GM12878 (cell line): ENCODE data around the gene CNN1. TPM values are rescaled to one million over a fixed set of nuclear protein-coding genes. Genes with fewer than 3 reads are reported as not detected.

ENCODE experiments used
- microRNA-seq: library from miRNA; unstranded; fragments of <30 nt; microRNA quantifications from one replicate; pipeline ENCODE4, GENCODE V29; 2018
- polyA plus RNA-seq, 11 experiments: library from polyadenylated mRNA; depleted of rRNA in 4 of 11; unstranded in 6 of 11; stranded (reverse) in 5 of 11; fragments of >200 nt; fragmentation: Nextera tagmentation in 4 of 11; fragmentation: Illumina TruSeq in 1 of 11; extraction: Ambion mirVana in 4 of 11; extraction: Trizol in 1 of 11; gene quantifications; 1 replicate in 1 of 11; 2 replicates in 10 of 11; pipeline versions ENCODE4 v1.2.1 to v1.2.3, GENCODE V29; 2011 to 2016; ENCODE audit warnings: inconsistent platforms in 2 of 11, missing spikeins in 2 of 11, low read depth in 1 of 11
- small RNA-seq: library from RNA; depleted of rRNA; stranded (forward); fragments of <200 nt; gene quantifications from one replicate; pipeline ENCODE3, GENCODE V24; 2014
- total RNA-seq, 4 experiments: library from RNA; depleted of rRNA in 3 of 4; stranded (reverse); fragments of >200 nt in 3 of 4; fragmentation: Illumina TruSeq in 1 of 4; extraction: Trizol in 1 of 4; gene quantifications; 2 replicates each; pipeline versions ENCODE4 v1.2.1 to v1.2.3, GENCODE V29; 2013 to 2021

The CNN1 gene
- total and polyA plus RNA-seq, 10 of the 15 experiments (the other 5 are each of a cell fraction or from before 2014, with no cell fraction given) = 0.03 to 0.58 (median 0.22) TPM; not detected in 1

Small RNA genes lying within 50 kb of the gene (microRNA-seq; reads per million reads assigned to microRNA genes)
- 6.6 reads per million, percentile 35 among the genes with 10 or more reads in this experiment for gene MIR7974

Small RNA genes lying within 50 kb of the gene (small RNA-seq; reads per million reads assigned to genes)
- gene MIR7974 = 452 reads per million, percentile 99 among the genes with 10 or more reads in this experiment
- gene RN7SL833P = not detected

Other genes with a start within 250 kb of the CNN1 start
Only the 7 nearest of the 18 such genes appear.
- 95.5 and 99.3 TPM in 2 replicates for gene PRKCSH, start 103.2 kb upstream of the CNN1 start, total RNA-seq (2014; rRNA removed)
- 37.9 and 40.5 TPM in 2 replicates for gene PRKCSH, start 103.2 kb upstream of the CNN1 start, total RNA-seq (2014; rRNA removed; fragmentation: Illumina TruSeq; extraction: Trizol)
- 271 and 280 TPM in 2 replicates for gene PRKCSH, start 103.2 kb upstream of the CNN1 start, total RNA-seq (2021)
- gene PRKCSH, start 103.2 kb upstream of the CNN1 start, polyA plus RNA-seq (2011; rRNA removed) = 31.5 and 42.0 TPM in 2 replicates
- gene PRKCSH, start 103.2 kb upstream of the CNN1 start, polyA plus RNA-seq (2014; fragmentation: Illumina TruSeq; extraction: Trizol) = 60.5 and 97.4 TPM in 2 replicates
- gene PRKCSH, start 103.2 kb upstream of the CNN1 start, polyA plus RNA-seq (2014; fragmentation: Nextera tagmentation; extraction: Ambion mirVana) = 1 to 10 TPM; 1.1 to 5.2 TPM
- 110 and 125 TPM in 2 replicates for gene PRKCSH, start 103.2 kb upstream of the CNN1 start, polyA plus RNA-seq (2014; rRNA removed)
- gene PRKCSH, start 103.2 kb upstream of the CNN1 start, polyA plus RNA-seq (2016; fragmentation: Nextera tagmentation; extraction: Ambion mirVana) = 10 to 100 TPM; 42.0 to 46.1 TPM
- gene ELAVL3, start 57.8 kb upstream of the CNN1 start, total RNA-seq (2014; rRNA removed) = under 0.01 TPM in 1 of 2 replicates, not detected in the other
- not detected in 2 replicates for gene ELAVL3, start 57.8 kb upstream of the CNN1 start, total RNA-seq (2014; rRNA removed; fragmentation: Illumina TruSeq; extraction: Trizol)
- not detected in 2 replicates for gene ELAVL3, start 57.8 kb upstream of the CNN1 start, total RNA-seq (2021)
- not detected in 2 replicates for gene ELAVL3, start 57.8 kb upstream of the CNN1 start, polyA plus RNA-seq (2011; rRNA removed)
- gene ELAVL3, start 57.8 kb upstream of the CNN1 start, polyA plus RNA-seq (2014; fragmentation: Illumina TruSeq; extraction: Trizol) = 0.01 TPM in 1 of 2 replicates, not detected in the other
- gene ELAVL3, start 57.8 kb upstream of the CNN1 start, polyA plus RNA-seq (2014; fragmentation: Nextera tagmentation; extraction: Ambion mirVana) = not detected
- 0.06 TPM in 1 of 2 replicates, not detected in the other for gene ELAVL3, start 57.8 kb upstream of the CNN1 start, polyA plus RNA-seq (2014; rRNA removed)
- gene ELAVL3, start 57.8 kb upstream of the CNN1 start, polyA plus RNA-seq (2016; fragmentation: Nextera tagmentation; extraction: Ambion mirVana) = under 1 TPM in 1 of 2 experiments, not detected in 1; 0.05 TPM
- 6.8 and 7.2 TPM in 2 replicates for gene ZNF653, start 33.0 kb upstream of the CNN1 start, total RNA-seq (2014; rRNA removed)
- gene ZNF653, start 33.0 kb upstream of the CNN1 start, total RNA-seq (2014; rRNA removed; fragmentation: Illumina TruSeq; extraction: Trizol) = 4.3 and 5.2 TPM in 2 replicates
- 9.5 and 10.0 TPM in 2 replicates for gene ZNF653, start 33.0 kb upstream of the CNN1 start, total RNA-seq (2021)
- 9.5 and 13.2 TPM in 2 replicates for gene ZNF653, start 33.0 kb upstream of the CNN1 start, polyA plus RNA-seq (2011; rRNA removed)
- 1.8 and 6.2 TPM in 2 replicates for gene ZNF653, start 33.0 kb upstream of the CNN1 start, polyA plus RNA-seq (2014; fragmentation: Illumina TruSeq; extraction: Trizol)
- gene ZNF653, start 33.0 kb upstream of the CNN1 start, polyA plus RNA-seq (2014; fragmentation: Nextera tagmentation; extraction: Ambion mirVana) = not detected
- 8.1 and 11.2 TPM in 2 replicates for gene ZNF653, start 33.0 kb upstream of the CNN1 start, polyA plus RNA-seq (2014; rRNA removed)
- 1 to 10 TPM; 2.2 to 2.8 TPM for gene ZNF653, start 33.0 kb upstream of the CNN1 start, polyA plus RNA-seq (2016; fragmentation: Nextera tagmentation; extraction: Ambion mirVana)
- 56.8 and 59.6 TPM in 2 replicates for gene ECSIT, start 9.7 kb upstream of the CNN1 start, total RNA-seq (2014; rRNA removed)
- 20.0 and 24.0 TPM in 2 replicates for gene ECSIT, start 9.7 kb upstream of the CNN1 start, total RNA-seq (2014; rRNA removed; fragmentation: Illumina TruSeq; extraction: Trizol)
- gene ECSIT, start 9.7 kb upstream of the CNN1 start, total RNA-seq (2021) = 52.7 and 54.6 TPM in 2 replicates
- 23.9 and 46.7 TPM in 2 replicates for gene ECSIT, start 9.7 kb upstream of the CNN1 start, polyA plus RNA-seq (2011; rRNA removed)
- gene ECSIT, start 9.7 kb upstream of the CNN1 start, polyA plus RNA-seq (2014; fragmentation: Illumina TruSeq; extraction: Trizol) = 5.7 and 24.0 TPM in 2 replicates
- gene ECSIT, start 9.7 kb upstream of the CNN1 start, polyA plus RNA-seq (2014; fragmentation: Nextera tagmentation; extraction: Ambion mirVana) = 1 to 10 TPM; 1.0 to 4.9 TPM
- gene ECSIT, start 9.7 kb upstream of the CNN1 start, polyA plus RNA-seq (2014; rRNA removed) = 40.3 and 50.2 TPM in 2 replicates
- 10 to 100 TPM; 42.3 to 43.6 TPM for gene ECSIT, start 9.7 kb upstream of the CNN1 start, polyA plus RNA-seq (2016; fragmentation: Nextera tagmentation; extraction: Ambion mirVana)
- gene ELOF1, start 20.4 kb downstream of the CNN1 start, total RNA-seq (2014; rRNA removed) = 75.7 and 81.2 TPM in 2 replicates
- 89.0 and 98.0 TPM in 2 replicates for gene ELOF1, start 20.4 kb downstream of the CNN1 start, total RNA-seq (2014; rRNA removed; fragmentation: Illumina TruSeq; extraction: Trizol)
- gene ELOF1, start 20.4 kb downstream of the CNN1 start, total RNA-seq (2021) = 85.1 and 88.2 TPM in 2 replicates
- 24.6 and 37.9 TPM in 2 replicates for gene ELOF1, start 20.4 kb downstream of the CNN1 start, polyA plus RNA-seq (2011; rRNA removed)
- gene ELOF1, start 20.4 kb downstream of the CNN1 start, polyA plus RNA-seq (2014; fragmentation: Illumina TruSeq; extraction: Trizol) = 56.3 and 97.7 TPM in 2 replicates
- 10 to 100 TPM; 11.7 to 28.6 TPM for gene ELOF1, start 20.4 kb downstream of the CNN1 start, polyA plus RNA-seq (2014; fragmentation: Nextera tagmentation; extraction: Ambion mirVana)
- gene ELOF1, start 20.4 kb downstream of the CNN1 start, polyA plus RNA-seq (2014; rRNA removed) = 106 and 127 TPM in 2 replicates
- 100 to 1,000 TPM; 118 to 124 TPM for gene ELOF1, start 20.4 kb downstream of the CNN1 start, polyA plus RNA-seq (2016; fragmentation: Nextera tagmentation; extraction: Ambion mirVana)
- gene ACP5, start 38.8 kb downstream of the CNN1 start, total RNA-seq (2014; rRNA removed) = 70.0 TPM in 2 replicates
- gene ACP5, start 38.8 kb downstream of the CNN1 start, total RNA-seq (2014; rRNA removed; fragmentation: Illumina TruSeq; extraction: Trizol) = 31.7 and 38.3 TPM in 2 replicates
- 43.6 and 46.9 TPM in 2 replicates for gene ACP5, start 38.8 kb downstream of the CNN1 start, total RNA-seq (2021)
- 3.5 and 5.5 TPM in 2 replicates for gene ACP5, start 38.8 kb downstream of the CNN1 start, polyA plus RNA-seq (2011; rRNA removed)
- gene ACP5, start 38.8 kb downstream of the CNN1 start, polyA plus RNA-seq (2014; fragmentation: Illumina TruSeq; extraction: Trizol) = 30.4 and 37.6 TPM in 2 replicates
- gene ACP5, start 38.8 kb downstream of the CNN1 start, polyA plus RNA-seq (2014; fragmentation: Nextera tagmentation; extraction: Ambion mirVana) = 1 to 10 TPM; 1.0 to 2.2 TPM
- 73.4 and 78.1 TPM in 2 replicates for gene ACP5, start 38.8 kb downstream of the CNN1 start, polyA plus RNA-seq (2014; rRNA removed)
- 10 to 100 TPM; 35.9 to 36.0 TPM for gene ACP5, start 38.8 kb downstream of the CNN1 start, polyA plus RNA-seq (2016; fragmentation: Nextera tagmentation; extraction: Ambion mirVana)
- 10.9 and 12.5 TPM in 2 replicates for gene ZNF627, start 58.6 kb downstream of the CNN1 start, total RNA-seq (2014; rRNA removed)
- gene ZNF627, start 58.6 kb downstream of the CNN1 start, total RNA-seq (2014; rRNA removed; fragmentation: Illumina TruSeq; extraction: Trizol) = 13.6 and 14.1 TPM in 2 replicates
- gene ZNF627, start 58.6 kb downstream of the CNN1 start, total RNA-seq (2021) = 9.8 and 10.3 TPM in 2 replicates
- gene ZNF627, start 58.6 kb downstream of the CNN1 start, polyA plus RNA-seq (2011; rRNA removed) = 13.7 and 19.8 TPM in 2 replicates
- gene ZNF627, start 58.6 kb downstream of the CNN1 start, polyA plus RNA-seq (2014; fragmentation: Illumina TruSeq; extraction: Trizol) = 10.6 and 11.4 TPM in 2 replicates
- gene ZNF627, start 58.6 kb downstream of the CNN1 start, polyA plus RNA-seq (2014; fragmentation: Nextera tagmentation; extraction: Ambion mirVana) = 1 to 10 TPM; 5.1 to 5.4 TPM
- 4.8 and 6.3 TPM in 2 replicates for gene ZNF627, start 58.6 kb downstream of the CNN1 start, polyA plus RNA-seq (2014; rRNA removed)
- gene ZNF627, start 58.6 kb downstream of the CNN1 start, polyA plus RNA-seq (2016; fragmentation: Nextera tagmentation; extraction: Ambion mirVana) = 10 to 100 TPM in 1 of 2 experiments, 1 to 10 TPM in 1; 9.4 to 10.5 TPM